T-helper 2 cell treated with Interferon-gamma antibody and Interleukin-4, amounts not matched to agents 100 ng/mL and 5 ng/mL, for 36 hours (primary cell): ENCODE measurements around the gene CDK10. TPM values are rescaled to one million over a fixed set of nuclear protein-coding genes. Genes with fewer than 3 reads are reported as not detected.
"Not testable (repeated sequence)": the region's sequence is repeated elsewhere in the genome, so short reads cannot be mapped to it uniquely, and the experiment has no call there.

ENCODE experiments used
- intact Hi-C: fragments of 100-400 bp; cut with micrococcal nuclease; formaldehyde crosslinking; loops from one replicate; pipeline ENCODE4 v1.15.1; 2023
- total RNA-seq: library from RNA; stranded (reverse); gene quantifications from 2 replicates; pipeline ENCODE4 v1.2.3, GENCODE V29; 2022

The CDK10 gene
- total RNA-seq, 1 donor from 2014 or later, result 96.3 TPM

DNA sequence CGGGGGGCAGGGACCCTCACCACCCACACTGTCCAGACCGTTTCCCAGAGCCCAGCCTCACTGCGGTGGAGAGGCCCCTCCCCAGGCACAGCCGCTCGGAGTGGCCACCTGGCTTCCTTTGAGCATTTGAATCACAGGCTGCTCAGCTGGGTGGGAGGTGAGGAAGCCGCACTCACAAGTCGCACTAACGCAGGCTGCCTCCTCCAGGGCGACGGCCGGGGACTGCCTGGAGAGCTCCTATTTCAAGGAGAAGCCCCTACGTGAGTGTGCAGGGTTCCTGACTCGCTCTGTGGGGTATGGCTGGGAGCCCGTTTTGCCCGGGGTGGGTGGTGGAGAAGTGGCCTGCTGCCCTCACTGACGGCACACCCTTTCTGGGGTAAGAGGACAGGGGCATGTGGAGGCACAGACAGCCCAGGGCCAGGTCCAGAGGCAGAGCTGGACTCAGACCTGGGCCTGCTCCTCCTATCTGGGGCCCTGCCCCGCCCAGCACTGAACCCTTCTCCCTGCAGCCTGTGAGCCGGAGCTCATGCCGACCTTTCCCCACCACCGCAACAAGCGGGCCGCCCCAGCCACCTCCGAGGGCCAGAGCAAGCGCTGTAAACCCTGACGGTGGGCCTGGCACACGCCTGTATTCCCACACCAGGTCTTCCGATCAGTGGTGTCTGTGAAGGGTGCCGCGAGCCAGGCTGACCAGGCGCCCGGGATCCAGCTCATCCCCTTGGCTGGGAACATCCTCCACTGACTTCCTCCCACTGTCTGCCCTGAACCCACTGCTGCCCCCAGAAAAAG lies 8.8 kb downstream of the CDK10 start:
- intact Hi-C loops, result no loop called here

- intact Hi-C loops, result no loop called here
Measured at GRCh38 chr16:89695875-89696669, 9.6 kb downstream of the CDK10 start.

GRCh38 chr16:89696670-89697128 lies 10.2 kb downstream of the CDK10 start:
- intact Hi-C loops, result no loop called here

DNA sequence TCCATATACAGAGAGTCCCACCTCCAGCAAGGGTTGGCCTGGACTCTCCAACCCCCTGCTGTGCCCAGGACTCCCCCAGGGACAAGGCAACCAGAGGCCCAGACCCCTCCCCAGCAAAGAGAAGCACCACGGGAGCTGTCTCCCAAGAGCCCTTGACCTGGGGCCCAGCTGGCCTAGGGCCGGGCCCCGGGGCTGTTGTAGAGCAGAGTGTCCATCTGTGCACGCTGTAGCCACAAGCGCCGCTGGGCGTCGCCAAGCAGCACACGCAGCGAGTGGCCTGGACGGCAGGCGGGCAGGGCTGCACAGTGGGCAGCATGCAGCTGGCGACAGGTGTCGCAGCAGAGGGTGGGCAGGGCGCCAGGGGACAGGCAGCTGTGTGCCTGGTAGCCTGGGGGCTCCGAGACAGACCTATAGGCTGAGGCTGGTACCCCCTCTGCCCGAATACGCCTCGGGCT lies 10.7 kb downstream of the CDK10 start:
- intact Hi-C loops, result no loop called here

DNA sequence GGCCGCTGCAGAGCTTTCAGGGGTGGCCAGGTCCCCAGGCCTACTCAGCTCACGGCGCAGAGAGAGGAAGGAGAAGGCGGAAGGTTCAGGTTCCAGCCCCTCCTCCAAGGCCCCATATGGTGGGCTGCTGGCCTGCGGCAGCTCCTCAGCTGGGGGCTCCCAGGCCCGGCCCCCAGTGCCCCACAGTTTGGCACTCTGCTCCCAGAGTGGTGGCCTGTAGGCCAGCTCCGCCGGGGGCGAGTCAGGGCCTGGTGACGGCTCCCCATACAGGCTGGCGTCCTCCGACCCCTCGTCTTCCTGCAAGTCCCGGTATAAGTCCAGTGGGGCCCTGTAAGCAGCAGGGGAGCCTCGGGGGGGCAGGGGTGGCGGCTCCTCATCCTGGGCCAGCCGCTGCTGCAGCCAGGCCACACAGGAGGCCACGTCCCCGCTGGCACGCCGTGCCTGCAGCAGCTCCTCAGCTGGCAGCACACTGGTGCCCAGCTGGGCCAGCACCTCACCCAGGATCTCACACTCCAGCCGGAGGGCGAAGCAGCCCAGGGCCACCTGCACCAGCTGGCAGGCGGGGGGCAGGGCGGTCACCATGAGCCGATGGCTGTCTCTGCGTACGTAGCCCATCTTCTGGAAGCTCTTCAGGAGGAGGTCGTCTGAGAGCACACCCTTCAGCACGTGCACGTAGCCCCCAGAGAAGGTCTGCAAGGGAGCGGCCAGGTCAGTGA lies 11.3 kb downstream of the CDK10 start:
- intact Hi-C loops, result no loop called here

DNA sequence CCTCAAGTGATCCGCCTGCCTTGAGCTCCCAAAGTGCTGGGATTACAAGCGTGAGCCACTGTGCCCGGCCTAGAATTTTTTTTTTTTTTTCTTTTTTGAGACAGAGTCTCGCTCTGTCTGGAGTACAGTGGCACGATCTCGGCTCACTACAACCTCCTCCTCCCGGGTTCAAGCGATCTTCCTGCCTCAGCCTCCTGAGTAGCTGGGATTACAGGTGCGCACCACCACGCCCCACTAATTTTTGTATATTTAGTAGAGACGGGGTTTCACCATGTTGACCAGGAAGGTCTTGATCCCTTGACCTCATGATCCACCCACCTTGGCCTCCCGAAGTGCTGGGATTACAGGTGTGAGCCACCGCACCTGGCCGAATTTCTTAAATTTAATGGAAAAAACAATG lies 12.2 kb downstream of the CDK10 start:
- intact Hi-C loops, result not testable (repeated sequence)

DNA sequence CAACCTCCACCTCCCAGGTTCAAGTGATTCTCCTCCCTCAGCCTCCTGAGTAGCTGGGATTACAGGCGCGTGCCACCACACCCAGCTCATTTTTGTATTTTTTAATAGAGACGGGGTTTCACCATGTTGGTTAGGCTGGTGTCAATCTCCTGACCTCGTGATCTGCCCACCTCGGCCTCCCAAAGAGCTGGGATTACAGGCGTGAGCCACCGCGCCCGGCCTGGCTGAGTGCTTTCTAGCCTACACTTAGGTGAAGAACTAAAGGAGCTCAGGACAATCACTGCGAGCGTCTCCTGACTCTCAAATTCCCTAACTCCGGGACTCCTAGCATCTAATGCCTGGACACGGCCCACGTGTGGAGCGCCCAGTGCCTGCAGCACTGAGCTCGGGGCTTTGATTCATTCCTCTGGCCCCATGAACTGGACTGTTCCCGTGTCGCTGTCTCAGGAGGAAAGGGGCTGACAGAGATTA lies 13.2 kb downstream of the CDK10 start:
- intact Hi-C loops, result loop anchor here (1.0 to 5.0 kb wide), 5 partner anchors 12 to 175 kb away; partner anchors contain the start of genes CHMP1A and SPATA33

- intact Hi-C loops, result loop anchor here (1.0 to 5.0 kb wide), 5 partner anchors 13 to 174 kb away; partner anchors contain the start of genes CHMP1A and SPATA33
Measured at GRCh38 chr16:89700100-89700648, 13.7 kb downstream of the CDK10 start.

DNA sequence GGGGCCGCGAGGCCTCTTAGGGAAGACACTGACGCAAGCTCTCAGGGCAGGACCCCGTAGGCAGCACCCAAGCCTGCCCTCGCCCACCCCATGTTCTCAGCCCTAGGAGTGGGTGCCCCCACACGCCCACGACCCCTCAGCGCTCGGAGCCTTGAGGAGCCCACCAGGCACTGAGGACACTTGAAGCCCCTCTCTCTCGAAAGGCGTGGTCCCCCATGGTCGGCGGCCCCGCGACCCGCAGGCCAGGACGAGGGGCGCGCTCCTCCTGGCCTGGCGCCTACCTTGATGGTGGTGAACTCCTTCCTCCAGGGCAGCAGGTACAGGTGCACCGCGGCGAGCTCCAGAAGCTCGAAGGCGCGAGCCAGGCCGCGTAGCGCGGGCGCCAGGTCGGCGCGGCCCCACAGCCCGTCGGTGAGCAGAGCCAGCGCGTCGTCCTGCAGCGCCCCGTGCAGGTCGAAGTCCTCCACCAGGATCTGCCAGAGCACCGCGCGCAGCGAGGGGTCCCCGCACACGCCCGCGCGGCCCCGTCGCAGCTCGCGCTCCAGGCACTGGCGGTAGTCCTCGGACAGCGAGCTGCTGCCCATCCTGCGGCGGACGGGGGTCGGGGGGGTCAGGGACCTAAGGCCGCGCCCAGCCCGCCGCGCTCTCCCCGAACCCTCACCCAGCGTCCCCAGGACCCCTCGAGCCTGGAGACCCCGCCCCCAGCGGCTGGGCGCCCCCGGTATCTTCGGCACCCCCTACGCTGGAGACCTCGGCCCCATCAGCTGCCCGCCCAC lies 14.3 kb downstream of the CDK10 start:
- intact Hi-C loops, result loop anchor here (1.0 to 5.0 kb wide), 6 partner anchors 14 to 173 kb away; partner anchors contain the start of genes CHMP1A and SPATA33

DNA sequence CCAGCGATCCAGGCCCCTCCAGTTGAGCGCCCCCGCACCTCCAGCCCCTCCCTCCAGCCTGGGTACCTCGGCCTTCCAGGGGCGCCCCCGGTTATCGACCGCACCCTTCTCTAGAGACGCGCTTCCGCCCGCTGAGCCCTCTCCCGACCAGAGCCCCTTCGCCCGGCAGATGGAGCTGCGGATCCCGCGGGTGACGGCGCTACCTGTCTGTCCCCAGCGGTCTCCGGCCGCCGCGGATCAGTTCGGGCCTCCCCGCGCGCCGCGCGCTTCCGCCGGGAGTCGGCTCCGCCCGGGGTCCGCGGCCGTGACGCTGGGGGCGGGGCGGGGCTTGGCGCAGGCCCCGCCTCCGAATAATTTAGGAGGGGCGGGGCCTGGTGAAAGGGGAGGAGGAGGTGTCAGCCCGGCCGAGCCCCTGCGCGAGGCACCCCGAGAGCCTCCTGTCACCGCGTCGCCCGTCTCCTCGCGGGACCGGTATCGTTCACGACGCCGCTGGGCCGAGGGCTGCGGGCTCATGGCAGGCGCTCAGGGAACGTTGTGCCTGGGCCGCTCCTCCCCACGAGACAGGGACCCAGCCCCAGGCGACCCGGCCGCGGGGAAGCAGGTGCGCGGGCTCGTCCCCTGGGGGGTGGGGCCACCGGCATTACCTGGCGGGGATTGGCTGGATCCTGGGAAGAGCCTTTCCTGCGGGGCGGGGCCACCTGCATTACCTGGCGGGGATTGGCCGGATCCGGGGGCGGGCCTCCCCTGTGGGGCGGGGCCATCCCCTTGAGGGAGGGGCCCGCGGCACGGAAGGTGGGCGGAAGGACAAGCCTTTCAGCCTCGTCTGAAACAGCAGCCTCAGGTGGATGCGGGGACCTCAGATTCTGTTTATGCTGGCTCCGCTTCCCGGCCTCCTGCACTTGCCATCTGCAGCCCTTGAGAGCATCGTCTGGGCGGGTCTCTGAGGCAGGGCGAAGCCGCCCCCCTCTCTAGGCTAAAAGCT lies 15.2 kb downstream of the CDK10 start, which contains the start of gene SPATA2L:
Gene SPATA2L (minus strand): TSS at position 281 of the 982 bp plus-strand sequence. CDS start 473 bp downstream, outside the sequence.
- intact Hi-C loops, result loop anchor here (1.0 to 5.0 kb wide), 3 partner anchors 35 to 127 kb away; partner anchors contain the start of genes CHMP1A and SPATA33

DNA sequence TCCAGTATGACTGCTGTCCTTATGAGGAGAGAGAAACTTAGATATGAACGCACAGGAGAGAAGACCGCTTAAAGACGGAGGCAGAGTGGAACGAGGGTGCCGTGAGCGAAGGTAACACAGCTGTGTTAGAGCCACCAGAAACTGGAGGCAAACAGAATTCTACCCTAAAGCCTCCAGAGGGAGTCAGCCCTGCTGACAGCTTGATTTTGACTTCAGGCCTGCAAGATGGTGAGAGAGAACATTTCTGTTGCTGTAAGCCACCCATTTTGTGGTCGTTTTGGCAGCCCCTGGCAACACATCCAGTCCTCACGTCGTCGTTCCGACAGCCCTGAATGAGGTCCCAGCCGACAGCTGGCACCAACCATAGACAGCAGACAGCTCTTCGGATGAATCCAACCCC lies 17.8 kb downstream of the CDK10 start:
- intact Hi-C loops, result loop anchor here (5.0 kb wide), 1 partner anchor 47 kb away; the partner anchor contains the start of genes CHMP1A and SPATA33

DNA sequence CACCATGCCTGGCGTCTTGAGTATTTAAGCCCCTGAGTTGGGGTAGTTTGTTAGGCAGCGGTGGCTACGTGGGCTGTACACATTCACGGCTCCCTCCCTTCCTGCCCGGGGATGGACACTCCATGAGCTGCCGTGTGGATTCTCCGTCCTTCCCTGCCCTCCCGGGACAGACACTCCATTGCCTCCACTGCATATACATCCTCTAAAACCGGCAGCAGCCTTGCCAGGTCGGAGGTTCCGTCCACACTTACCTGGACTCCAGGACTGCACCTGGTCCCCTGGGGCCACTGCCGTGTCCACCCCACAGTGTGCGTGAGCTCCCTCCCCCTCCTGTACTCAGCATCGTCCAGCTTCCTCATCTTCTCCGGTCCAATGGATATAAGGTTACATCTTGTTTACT lies 18.5 kb downstream of the CDK10 start:
- intact Hi-C loops, result no loop called here

DNA sequence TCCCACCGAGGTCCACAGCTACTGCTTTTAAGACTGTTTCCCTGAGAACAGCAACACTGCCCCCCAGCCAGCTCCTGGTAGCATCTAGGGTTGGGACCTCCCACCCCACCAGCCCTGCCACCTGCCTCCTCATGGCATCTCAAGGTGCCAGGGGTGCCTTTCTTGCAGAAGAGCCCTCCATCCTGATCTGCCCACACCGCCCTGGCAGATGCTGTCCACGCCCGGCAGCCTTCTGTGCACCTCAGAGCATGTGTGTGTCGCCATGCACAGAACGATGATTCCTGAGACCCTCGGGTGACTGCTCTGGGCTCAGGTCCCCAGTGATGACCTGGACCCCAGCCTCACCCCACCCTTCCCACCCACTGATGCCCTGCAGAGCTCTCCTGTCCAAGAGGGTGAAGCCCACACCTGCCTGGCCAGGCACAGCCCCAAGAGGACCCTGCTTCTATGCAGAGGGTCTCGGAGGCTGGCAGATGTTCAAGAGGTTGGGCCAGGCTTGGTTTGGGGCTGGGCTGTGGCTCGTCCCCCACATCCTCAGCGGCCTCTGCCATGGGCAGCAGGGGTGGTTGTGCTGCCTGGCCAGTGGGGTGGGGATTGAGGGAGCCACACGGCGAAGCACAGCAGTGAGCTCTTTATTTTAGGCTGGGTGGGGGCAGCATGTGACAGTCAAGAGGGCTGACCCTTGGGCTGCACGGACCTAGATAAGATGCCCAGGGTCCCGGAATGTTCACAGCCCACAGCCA lies 20.2 kb downstream of the CDK10 start:
- intact Hi-C loops, result loop anchor here (1.0 kb wide), 3 partner anchors 87 to 204 kb away; no protein-coding TSS in a partner anchor

DNA sequence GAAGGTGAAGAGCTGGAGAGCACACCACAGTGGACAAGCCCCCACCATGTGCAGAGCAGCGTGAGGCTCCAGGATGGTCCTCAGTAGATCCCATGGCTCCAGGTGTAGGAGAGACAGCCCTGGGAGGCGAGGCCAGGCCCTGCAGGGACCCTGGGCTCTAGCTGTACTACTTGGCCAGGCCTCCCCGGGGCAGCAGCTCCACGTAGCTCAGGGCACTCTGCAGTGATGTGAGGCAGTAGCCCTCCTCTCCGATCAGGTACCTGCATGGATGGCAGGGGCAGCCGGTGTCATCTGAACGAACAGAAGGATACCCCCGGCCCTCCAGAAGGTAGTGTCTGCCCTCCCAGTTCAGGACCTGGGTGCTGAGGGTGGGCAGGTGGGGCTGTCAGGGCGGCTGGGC lies 21.2 kb downstream of the CDK10 start:
- intact Hi-C loops, result no loop called here

GRCh38 chr16:89708481-89708931 lies 22.0 kb downstream of the CDK10 start:
- intact Hi-C loops, result no loop called here

GRCh38 chr16:89709166-89709565 lies 22.7 kb downstream of the CDK10 start:
- intact Hi-C loops, result no loop called here

- intact Hi-C loops, result no loop called here
Measured at GRCh38 chr16:89709716-89710432, 23.4 kb downstream of the CDK10 start.
